C4-2B (cell line): ENCODE data around the gene PGM1.

ENCODE experiments used
- ZFX ChIP-seq: fragments of 450-650 bp; IDR thresholded peaks from 2 replicates; pipeline ENCODE4 v1.6.1; 2017
- TF ChIP-seq, protein P1 (sequence below): fragments of 450-650 bp; conservative IDR thresholded peaks from 2 replicates; pipeline ENCODE4 v1.5.1; 2017; ENCODE audit warnings: mild to moderate bottlenecking

DNA sequence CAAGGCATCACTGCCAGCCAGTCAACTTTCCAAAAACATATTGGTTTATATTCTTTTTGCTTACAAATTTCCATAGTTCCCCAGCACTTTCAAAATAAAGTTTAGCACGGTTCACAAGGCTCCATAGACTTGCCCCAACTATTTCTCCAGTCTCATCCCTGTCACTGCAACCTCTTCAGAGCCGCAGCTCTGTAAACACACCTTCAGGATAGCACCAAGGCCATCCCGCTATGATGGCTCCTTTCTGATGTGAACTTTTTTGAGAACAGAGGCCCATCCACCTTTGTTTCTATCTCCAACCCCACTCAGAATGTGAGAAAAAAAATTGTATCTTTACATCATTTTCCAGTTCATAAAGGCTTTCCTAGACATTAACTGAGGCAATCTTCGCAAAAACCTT lies 26.3 kb downstream of the PGM1 start:
- TF ChIP-seq, protein P1, sequence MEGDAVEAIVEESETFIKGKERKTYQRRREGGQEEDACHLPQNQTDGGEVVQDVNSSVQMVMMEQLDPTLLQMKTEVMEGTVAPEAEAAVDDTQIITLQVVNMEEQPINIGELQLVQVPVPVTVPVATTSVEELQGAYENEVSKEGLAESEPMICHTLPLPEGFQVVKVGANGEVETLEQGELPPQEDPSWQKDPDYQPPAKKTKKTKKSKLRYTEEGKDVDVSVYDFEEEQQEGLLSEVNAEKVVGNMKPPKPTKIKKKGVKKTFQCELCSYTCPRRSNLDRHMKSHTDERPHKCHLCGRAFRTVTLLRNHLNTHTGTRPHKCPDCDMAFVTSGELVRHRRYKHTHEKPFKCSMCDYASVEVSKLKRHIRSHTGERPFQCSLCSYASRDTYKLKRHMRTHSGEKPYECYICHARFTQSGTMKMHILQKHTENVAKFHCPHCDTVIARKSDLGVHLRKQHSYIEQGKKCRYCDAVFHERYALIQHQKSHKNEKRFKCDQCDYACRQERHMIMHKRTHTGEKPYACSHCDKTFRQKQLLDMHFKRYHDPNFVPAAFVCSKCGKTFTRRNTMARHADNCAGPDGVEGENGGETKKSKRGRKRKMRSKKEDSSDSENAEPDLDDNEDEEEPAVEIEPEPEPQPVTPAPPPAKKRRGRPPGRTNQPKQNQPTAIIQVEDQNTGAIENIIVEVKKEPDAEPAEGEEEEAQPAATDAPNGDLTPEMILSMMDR = no peak
- TF ChIP-seq ZFX = no peak
